ENCODE measurements around the gene METTL21A.

DNA sequence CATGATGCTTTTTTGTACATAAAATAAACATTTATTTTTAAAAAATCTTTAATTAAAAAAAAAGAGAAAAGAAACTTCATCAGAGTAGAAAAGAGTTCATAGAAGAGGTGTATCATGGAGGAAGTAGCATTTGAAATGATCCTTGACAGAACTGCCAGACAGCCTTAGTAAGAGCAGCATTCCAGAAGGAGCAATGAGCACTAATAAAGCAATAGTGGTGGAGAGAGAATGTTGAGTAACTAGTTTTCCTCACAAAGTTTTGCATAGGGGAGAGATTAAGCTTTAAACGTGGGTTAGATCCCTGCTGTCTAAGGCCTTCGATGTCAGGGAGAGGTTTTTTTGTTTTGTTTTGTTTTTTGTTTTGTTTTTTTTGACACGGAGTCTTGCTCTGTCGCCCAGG lies 29.8 kb upstream of the METTL21A start:
- TF ChIP-seq, protein P1, sequence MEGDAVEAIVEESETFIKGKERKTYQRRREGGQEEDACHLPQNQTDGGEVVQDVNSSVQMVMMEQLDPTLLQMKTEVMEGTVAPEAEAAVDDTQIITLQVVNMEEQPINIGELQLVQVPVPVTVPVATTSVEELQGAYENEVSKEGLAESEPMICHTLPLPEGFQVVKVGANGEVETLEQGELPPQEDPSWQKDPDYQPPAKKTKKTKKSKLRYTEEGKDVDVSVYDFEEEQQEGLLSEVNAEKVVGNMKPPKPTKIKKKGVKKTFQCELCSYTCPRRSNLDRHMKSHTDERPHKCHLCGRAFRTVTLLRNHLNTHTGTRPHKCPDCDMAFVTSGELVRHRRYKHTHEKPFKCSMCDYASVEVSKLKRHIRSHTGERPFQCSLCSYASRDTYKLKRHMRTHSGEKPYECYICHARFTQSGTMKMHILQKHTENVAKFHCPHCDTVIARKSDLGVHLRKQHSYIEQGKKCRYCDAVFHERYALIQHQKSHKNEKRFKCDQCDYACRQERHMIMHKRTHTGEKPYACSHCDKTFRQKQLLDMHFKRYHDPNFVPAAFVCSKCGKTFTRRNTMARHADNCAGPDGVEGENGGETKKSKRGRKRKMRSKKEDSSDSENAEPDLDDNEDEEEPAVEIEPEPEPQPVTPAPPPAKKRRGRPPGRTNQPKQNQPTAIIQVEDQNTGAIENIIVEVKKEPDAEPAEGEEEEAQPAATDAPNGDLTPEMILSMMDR (IDR thresholded peaks at IDR 0.05; ENCODE audit: low read depth, low read length), result no peak
- no peak for TF ChIP-seq EZH2phosphoT487 (IDR thresholded peaks at IDR 0.05; ENCODE audit: low read depth)
